C4-2B (cell line): Measurements from ENCODE around the gene CLDN12.
A peak's percentile ranks its signal among the peaks of the same experiment; 100 is the strongest.

Experiments used
- H3K27ac ChIP-seq: fragments of 450-650 bp; 2 replicates; pipeline ENCODE4 v1.5.1; 2017
- ZFX ChIP-seq: fragments of 450-650 bp; IDR thresholded peaks from 2 replicates; pipeline ENCODE4 v1.6.1; 2017
- TF ChIP-seq, protein P1 (sequence below): fragments of 450-650 bp; conservative IDR thresholded peaks from 2 replicates; pipeline ENCODE4 v1.5.1; 2017; ENCODE audit warnings: mild to moderate bottlenecking

CLDN12 gene

DNA sequence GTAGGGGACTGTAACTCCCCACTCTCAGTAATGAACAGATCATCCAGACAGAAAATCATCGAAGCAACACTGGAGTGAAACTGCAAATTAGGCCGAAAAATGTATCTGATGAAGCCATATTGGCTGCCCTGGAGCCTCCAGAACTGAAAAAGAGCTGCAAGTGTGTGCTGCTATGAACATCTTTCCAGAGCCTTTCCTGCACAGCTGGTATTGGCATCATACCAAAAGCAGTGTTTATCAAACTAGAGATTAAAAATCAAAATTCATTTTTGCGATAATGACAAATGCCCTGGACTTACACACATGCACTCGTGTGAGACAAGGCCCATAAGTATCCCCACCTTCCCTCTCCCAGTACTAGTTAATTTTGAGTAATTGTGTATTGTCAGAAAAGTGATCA is 6.8 kb upstream of the CLDN12 start:
- no peak for TF ChIP-seq ZFX
- TF ChIP-seq, protein P1, sequence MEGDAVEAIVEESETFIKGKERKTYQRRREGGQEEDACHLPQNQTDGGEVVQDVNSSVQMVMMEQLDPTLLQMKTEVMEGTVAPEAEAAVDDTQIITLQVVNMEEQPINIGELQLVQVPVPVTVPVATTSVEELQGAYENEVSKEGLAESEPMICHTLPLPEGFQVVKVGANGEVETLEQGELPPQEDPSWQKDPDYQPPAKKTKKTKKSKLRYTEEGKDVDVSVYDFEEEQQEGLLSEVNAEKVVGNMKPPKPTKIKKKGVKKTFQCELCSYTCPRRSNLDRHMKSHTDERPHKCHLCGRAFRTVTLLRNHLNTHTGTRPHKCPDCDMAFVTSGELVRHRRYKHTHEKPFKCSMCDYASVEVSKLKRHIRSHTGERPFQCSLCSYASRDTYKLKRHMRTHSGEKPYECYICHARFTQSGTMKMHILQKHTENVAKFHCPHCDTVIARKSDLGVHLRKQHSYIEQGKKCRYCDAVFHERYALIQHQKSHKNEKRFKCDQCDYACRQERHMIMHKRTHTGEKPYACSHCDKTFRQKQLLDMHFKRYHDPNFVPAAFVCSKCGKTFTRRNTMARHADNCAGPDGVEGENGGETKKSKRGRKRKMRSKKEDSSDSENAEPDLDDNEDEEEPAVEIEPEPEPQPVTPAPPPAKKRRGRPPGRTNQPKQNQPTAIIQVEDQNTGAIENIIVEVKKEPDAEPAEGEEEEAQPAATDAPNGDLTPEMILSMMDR, result no peak
- H3K27ac ChIP-seq, result no peak overlapping the region

DNA sequence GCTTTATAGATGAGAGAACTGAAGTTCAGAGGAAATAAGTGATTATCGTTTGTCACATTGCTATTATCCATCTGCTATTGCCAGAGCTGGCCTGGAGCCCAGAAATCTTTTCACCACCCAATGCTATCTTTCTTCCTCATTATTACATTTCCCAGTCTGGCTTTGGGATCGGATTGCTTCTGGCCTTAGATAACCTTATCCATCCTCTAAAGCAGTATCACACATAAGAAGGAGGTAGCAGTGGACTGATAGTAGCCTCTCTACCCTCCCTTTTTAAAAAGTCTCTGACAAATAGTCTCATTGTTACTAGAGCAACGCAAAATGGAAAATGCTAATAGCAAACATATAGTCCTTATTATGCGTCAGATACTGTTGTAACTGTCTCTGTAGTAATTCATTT is 1.3 kb upstream of the CLDN12 start:
- H3K27ac ChIP-seq, result no peak overlapping the region
- TF ChIP-seq ZFX, result no peak
- TF ChIP-seq, protein P1, result no peak

DNA sequence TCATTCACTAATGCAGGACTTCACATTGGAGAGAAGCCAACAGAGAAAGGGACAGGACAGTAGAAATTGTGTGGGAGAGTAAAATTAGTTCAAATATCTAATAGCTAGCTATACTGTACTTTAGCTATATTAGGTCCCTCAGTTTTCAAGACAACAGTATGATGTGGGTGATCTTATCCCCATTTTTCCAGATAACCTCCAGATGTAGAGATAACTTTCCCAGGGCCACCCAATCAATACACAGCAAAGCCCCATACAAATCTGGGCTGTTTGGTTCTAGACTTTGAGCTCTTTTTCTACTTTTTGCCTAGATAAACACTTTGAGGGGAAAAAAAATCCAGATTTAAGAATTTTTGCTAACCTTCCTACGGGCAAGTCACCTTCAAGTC is 482 bp upstream of the CLDN12 start:
- no peak for TF ChIP-seq ZFX
- TF ChIP-seq, protein P1, result no peak
- peak overlapping the region; percentile 83 for H3K27ac ChIP-seq

DNA sequence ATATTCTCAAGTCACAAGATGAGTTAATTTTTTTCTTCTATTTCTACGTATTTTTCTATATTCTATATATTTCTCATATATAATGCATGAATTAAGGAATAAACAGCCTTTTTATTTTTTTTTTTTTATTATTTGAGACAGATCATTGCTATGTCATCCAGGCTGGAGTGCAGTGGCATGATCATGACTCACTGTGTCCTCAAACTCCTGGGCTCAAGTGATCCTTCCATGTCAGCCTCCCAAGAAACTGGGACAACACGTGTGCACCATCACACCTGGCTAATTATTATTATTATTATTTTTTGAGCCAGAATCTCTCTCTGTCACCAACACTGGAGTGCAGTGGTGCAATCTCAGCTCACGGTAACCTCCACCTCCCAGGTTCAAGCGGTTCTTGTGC is 1.5 kb downstream of the CLDN12 start:
- peak overlapping the region; percentile 39 for H3K27ac ChIP-seq
- no peak for TF ChIP-seq ZFX

DNA sequence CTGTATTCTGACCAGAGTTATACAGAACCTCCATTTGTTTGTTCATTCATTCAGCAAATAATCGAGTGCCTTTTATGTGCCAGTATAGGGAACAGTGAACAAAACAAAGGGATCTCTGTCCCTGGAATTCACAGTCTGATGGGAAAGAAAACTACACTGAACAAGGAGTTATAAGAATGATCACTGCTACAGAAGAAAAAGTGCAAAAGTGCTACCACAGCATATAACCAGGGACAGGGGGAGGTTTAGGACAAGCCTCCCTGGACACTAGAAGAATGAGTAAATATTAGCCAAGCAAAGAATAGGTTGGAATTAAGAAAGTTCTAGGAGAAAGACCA is 4.2 kb downstream of the CLDN12 start:
- TF ChIP-seq, protein P1, result no peak
- TF ChIP-seq ZFX, result no peak
- peak overlapping the region; percentile 46; the same call in 1 of the 2 replicates for H3K27ac ChIP-seq

DNA sequence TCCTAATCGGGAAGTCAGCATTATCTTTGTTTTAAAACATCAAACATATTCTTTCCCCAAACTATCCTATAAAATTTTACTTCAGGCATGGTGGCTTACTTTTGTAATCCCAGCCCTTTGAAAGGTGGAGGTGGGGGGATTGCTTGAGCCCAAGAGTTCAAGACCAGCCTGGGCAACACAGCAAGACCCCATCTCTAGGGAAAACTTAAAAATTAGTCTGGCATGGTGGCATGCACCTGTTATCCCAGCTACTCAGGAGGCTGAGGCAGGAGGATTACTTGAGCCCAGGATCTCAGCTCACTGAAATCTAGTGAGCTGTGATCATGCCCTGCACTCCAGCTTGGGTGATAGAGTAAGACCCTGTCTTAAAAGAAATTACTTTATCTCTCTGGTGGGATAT is 4.9 kb downstream of the CLDN12 start:
- peak overlapping the region; percentile 46 for H3K27ac ChIP-seq
- TF ChIP-seq ZFX, result no peak
- TF ChIP-seq, protein P1, result no peak

DNA sequence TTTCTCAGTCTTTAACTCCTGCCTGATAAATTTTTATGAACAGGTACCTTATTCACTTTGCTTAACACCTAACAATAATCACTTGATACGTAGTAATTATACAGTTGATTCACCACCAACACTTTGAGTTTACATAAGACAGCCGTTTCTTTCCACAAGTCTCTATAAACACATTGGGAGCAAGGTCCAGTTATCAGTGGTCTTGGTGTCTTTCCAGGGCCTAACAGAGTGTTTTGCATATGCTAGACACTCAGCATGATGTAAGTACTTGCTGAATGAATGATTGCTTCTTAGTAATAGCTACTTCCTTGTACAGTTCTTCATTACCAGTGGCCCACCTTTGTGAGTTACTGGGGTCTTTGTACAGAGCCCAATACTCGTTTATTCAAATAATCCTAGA is 6.4 kb downstream of the CLDN12 start:
- TF ChIP-seq, protein P1, result no peak
- TF ChIP-seq ZFX, result no peak
- peak overlapping the region; percentile 99 for H3K27ac ChIP-seq

DNA sequence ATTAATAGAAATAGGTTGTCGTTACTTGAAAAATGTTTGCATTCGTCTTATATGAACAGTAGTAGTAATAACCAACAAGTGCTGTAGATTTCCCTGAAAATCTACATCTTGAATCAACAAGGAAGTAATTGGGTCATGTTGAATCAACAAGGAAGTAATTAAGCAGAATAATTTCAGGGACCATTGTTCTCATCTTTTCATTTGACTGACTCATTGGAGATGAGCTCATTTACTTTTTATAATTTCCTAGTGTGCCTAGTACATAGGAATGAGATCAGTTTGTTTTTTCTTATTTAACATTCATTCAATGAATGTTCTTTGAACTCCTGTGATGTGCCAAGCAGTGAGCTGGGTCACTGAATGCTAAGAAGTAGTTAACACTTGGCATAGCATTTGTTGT is 8.2 kb downstream of the CLDN12 start:
- H3K27ac ChIP-seq, result peak overlapping the region; percentile 97; the same call in 1 of the 2 replicates
- TF ChIP-seq, protein P1, result no peak
- no peak for TF ChIP-seq ZFX
